ENCODE results near the gene PRCP. TPM values are rescaled to one million over a fixed set of nuclear protein-coding genes. Genes with fewer than 3 reads are reported as not detected.

The PRCP gene
- total RNA-seq, 6 experiments from 2014 or later = 51.2 to 63.3 (median 57.5) TPM

- no peaks in the 10 kb centered on the region for H3K27me3 Mint-ChIP-seq (ENCODE audit: insufficient read depth)
- no peaks in the 10 kb centered on the region for H3K36me3 Mint-ChIP-seq (ENCODE audit: low read depth)
- H3K9me3 Mint-ChIP-seq = no peaks in the 10 kb centered on the region
- H3K4me3 Mint-ChIP-seq = peak overlapping the region; percentile 93
- no peak for TF ChIP-seq CTCF (IDR thresholded peaks at IDR 0.05)
- DNase-seq = no peak
- H3K4me1 Mint-ChIP-seq (ENCODE audit: low read depth) = peaks cover 38% of the 10 kb centered on the region
- H3K27ac Mint-ChIP-seq = peak overlapping the region; percentile 99
Observed at GRCh38 chr11:82899186-82899820, 927 bp downstream of the PRCP start.

- TF ChIP-seq CTCF (IDR thresholded peaks at IDR 0.05) = no peak
- Mint-ChIP-seq H3K4me1 (ENCODE audit: low read depth) (peaks cover 33% of the 10 kb centered on the region), H3K36me3 (ENCODE audit: low read depth) (no peaks in the 10 kb centered on the region), H3K4me3 (no peak overlapping the region), H3K9me3 (no peaks in the 10 kb centered on the region), H3K27ac (no peak overlapping the region), H3K27me3 (ENCODE audit: insufficient read depth) (no peaks in the 10 kb centered on the region)
- no peak for DNase-seq
Observed at GRCh38 chr11:82898241-82898640, 2.0 kb downstream of the PRCP start.

GRCh38 chr11:82896183-82896582 lies 4.0 kb downstream of the PRCP start:
- no peak overlapping the region for H3K4me3 Mint-ChIP-seq
- no peak overlapping the region for H3K27ac Mint-ChIP-seq
- no peaks in the 10 kb centered on the region for H3K9me3 Mint-ChIP-seq
- TF ChIP-seq CTCF (IDR thresholded peaks at IDR 0.05) = no peak
- H3K4me1 Mint-ChIP-seq (ENCODE audit: low read depth) = peaks cover 17% of the 10 kb centered on the region
- no peaks in the 10 kb centered on the region; the same call in 1 of the 2 replicates for H3K27me3 Mint-ChIP-seq (ENCODE audit: insufficient read depth)
- no peaks in the 10 kb centered on the region for H3K36me3 Mint-ChIP-seq (ENCODE audit: low read depth)
- no peak for DNase-seq

- H3K4me3 Mint-ChIP-seq = no peak overlapping the region
- no peaks in the 10 kb centered on the region for H3K9me3 Mint-ChIP-seq
- no peaks in the 10 kb centered on the region; the same call in 1 of the 2 replicates for H3K27me3 Mint-ChIP-seq (ENCODE audit: insufficient read depth)
- no peaks in the 10 kb centered on the region for H3K36me3 Mint-ChIP-seq (ENCODE audit: low read depth)
- H3K27ac Mint-ChIP-seq = no peak overlapping the region
- DNase-seq = no peak
- no peak for TF ChIP-seq CTCF (IDR thresholded peaks at IDR 0.05)
- peaks cover 14% of the 10 kb centered on the region for H3K4me1 Mint-ChIP-seq (ENCODE audit: low read depth)
Observed at GRCh38 chr11:82895437-82896091, 4.7 kb downstream of the PRCP start.

GRCh38 chr11:82892611-82893169 lies 7.5 kb downstream of the PRCP start:
- DNase-seq = no peak
- Mint-ChIP-seq H3K27me3 (ENCODE audit: insufficient read depth) (no peaks in the 10 kb centered on the region; the same call in 1 of the 2 replicates), H3K4me3 (no peak overlapping the region), H3K9me3 (no peaks in the 10 kb centered on the region), H3K27ac (no peak overlapping the region), H3K36me3 (ENCODE audit: low read depth) (no peaks in the 10 kb centered on the region), H3K4me1 (ENCODE audit: low read depth) (no peaks in the 10 kb centered on the region)
- TF ChIP-seq CTCF (IDR thresholded peaks at IDR 0.05) = no peak

Data from HFFc6 (cell line).